ENCODE data around the gene SSTR3. TPM values are rescaled to one million over a fixed set of nuclear protein-coding genes. Genes with fewer than 3 reads are reported as not detected.

The SSTR3 gene
- total and polyA plus RNA-seq, 10 of the 15 experiments (the other 5 are each of a cell fraction or from before 2014, with no cell fraction given): 0.03 to 4.5 (median 2.4) TPM

DNA sequence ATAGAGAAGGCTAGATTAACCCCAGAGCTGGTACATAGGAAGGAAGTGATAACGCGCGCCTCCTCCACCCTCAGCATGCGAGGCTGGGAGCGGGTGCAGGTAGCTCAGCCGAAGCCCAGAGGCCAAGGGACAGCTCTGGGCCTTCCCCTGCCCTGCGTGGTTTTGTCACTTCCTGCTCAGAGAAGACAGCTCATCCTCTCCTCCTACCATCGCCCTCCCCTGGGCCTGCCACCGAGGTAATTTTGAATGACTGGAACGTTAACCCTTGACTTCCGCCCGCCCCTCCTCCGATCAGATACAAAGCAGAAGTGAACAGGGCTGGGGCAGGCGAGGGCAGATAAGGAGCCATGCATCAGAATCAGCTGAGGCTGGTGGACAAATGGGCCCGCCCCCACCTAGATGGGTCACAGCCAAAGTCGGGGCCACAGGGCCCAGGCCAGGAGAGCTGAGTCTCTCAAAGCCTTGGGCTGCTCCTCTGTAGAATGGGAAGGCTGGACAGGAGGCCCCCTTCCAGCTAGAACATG is 30.2 kb upstream of the SSTR3 start (continued):
- TF ChIP-seq, protein P1, sequence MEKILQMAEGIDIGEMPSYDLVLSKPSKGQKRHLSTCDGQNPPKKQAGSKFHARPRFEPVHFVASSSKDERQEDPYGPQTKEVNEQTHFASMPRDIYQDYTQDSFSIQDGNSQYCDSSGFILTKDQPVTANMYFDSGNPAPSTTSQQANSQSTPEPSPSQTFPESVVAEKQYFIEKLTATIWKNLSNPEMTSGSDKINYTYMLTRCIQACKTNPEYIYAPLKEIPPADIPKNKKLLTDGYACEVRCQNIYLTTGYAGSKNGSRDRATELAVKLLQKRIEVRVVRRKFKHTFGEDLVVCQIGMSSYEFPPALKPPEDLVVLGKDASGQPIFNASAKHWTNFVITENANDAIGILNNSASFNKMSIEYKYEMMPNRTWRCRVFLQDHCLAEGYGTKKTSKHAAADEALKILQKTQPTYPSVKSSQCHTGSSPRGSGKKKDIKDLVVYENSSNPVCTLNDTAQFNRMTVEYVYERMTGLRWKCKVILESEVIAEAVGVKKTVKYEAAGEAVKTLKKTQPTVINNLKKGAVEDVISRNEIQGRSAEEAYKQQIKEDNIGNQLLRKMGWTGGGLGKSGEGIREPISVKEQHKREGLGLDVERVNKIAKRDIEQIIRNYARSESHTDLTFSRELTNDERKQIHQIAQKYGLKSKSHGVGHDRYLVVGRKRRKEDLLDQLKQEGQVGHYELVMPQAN (conservative IDR thresholded peaks at IDR 0.05): no peak; the same call in 1 of the 2 replicates
- TF ChIP-seq PML (IDR thresholded peaks at IDR 0.05; ENCODE audit: low read length) (no peak), ZNF622 (IDR thresholded peaks at IDR 0.05) (no peak), EED (IDR thresholded peaks at IDR 0.05; ENCODE audit: low read depth) (no peak), MEF2A (IDR thresholded peaks at IDR 0.05; ENCODE audit: insufficient read depth, low read depth, low read length) (peak; percentile 71; the same call in 1 of the 2 replicates), CEBPB (IDR thresholded peaks at IDR 0.05; ENCODE audit: borderline replicate concordance in 1 of 2, low read depth in 2 of 2, low read length in 2 of 2) (no peak), SRF (IDR thresholded peaks at IDR 0.05; ENCODE audit: low read depth in 2 of 2, low read length in 2 of 2) (0 out of 4 replicates have a peak, but pooled peaks of 1 of the 2 experiments have one; percentile 40), ASH2L (IDR thresholded peaks at IDR 0.05; ENCODE audit: borderline replicate concordance, low read depth) (no peak), MEF2B (IDR thresholded peaks at IDR 0.05; ENCODE audit: partially characterized antibody, poor library complexity, severe bottlenecking) (peak; percentile 44)
- TF ChIP-seq, protein P2, sequence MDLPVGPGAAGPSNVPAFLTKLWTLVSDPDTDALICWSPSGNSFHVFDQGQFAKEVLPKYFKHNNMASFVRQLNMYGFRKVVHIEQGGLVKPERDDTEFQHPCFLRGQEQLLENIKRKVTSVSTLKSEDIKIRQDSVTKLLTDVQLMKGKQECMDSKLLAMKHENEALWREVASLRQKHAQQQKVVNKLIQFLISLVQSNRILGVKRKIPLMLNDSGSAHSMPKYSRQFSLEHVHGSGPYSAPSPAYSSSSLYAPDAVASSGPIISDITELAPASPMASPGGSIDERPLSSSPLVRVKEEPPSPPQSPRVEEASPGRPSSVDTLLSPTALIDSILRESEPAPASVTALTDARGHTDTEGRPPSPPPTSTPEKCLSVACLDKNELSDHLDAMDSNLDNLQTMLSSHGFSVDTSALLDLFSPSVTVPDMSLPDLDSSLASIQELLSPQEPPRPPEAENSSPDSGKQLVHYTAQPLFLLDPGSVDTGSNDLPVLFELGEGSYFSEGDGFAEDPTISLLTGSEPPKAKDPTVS (IDR thresholded peaks at IDR 0.05; ENCODE audit: low read depth, low read length): no peak
- TF ChIP-seq, protein P3, sequence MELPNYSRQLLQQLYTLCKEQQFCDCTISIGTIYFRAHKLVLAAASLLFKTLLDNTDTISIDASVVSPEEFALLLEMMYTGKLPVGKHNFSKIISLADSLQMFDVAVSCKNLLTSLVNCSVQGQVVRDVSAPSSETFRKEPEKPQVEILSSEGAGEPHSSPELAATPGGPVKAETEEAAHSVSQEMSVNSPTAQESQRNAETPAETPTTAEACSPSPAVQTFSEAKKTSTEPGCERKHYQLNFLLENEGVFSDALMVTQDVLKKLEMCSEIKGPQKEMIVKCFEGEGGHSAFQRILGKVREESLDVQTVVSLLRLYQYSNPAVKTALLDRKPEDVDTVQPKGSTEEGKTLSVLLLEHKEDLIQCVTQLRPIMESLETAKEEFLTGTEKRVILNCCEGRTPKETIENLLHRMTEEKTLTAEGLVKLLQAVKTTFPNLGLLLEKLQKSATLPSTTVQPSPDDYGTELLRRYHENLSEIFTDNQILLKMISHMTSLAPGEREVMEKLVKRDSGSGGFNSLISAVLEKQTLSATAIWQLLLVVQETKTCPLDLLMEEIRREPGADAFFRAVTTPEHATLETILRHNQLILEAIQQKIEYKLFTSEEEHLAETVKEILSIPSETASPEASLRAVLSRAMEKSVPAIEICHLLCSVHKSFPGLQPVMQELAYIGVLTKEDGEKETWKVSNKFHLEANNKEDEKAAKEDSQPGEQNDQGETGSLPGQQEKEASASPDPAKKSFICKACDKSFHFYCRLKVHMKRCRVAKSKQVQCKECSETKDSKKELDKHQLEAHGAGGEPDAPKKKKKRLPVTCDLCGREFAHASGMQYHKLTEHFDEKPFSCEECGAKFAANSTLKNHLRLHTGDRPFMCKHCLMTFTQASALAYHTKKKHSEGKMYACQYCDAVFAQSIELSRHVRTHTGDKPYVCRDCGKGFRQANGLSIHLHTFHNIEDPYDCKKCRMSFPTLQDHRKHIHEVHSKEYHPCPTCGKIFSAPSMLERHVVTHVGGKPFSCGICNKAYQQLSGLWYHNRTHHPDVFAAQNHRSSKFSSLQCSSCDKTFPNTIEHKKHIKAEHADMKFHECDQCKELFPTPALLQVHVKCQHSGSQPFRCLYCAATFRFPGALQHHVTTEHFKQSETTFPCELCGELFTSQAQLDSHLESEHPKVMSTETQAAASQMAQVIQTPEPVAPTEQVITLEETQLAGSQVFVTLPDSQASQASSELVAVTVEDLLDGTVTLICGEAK (IDR thresholded peaks at IDR 0.05; ENCODE audit: borderline replicate concordance): peak; percentile 72; the same call in 1 of the 2 replicates
- TF ChIP-seq, protein P4, sequence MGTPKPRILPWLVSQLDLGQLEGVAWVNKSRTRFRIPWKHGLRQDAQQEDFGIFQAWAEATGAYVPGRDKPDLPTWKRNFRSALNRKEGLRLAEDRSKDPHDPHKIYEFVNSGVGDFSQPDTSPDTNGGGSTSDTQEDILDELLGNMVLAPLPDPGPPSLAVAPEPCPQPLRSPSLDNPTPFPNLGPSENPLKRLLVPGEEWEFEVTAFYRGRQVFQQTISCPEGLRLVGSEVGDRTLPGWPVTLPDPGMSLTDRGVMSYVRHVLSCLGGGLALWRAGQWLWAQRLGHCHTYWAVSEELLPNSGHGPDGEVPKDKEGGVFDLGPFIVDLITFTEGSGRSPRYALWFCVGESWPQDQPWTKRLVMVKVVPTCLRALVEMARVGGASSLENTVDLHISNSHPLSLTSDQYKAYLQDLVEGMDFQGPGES (IDR thresholded peaks at IDR 0.05): no peak
- TF ChIP-seq, protein P5, sequence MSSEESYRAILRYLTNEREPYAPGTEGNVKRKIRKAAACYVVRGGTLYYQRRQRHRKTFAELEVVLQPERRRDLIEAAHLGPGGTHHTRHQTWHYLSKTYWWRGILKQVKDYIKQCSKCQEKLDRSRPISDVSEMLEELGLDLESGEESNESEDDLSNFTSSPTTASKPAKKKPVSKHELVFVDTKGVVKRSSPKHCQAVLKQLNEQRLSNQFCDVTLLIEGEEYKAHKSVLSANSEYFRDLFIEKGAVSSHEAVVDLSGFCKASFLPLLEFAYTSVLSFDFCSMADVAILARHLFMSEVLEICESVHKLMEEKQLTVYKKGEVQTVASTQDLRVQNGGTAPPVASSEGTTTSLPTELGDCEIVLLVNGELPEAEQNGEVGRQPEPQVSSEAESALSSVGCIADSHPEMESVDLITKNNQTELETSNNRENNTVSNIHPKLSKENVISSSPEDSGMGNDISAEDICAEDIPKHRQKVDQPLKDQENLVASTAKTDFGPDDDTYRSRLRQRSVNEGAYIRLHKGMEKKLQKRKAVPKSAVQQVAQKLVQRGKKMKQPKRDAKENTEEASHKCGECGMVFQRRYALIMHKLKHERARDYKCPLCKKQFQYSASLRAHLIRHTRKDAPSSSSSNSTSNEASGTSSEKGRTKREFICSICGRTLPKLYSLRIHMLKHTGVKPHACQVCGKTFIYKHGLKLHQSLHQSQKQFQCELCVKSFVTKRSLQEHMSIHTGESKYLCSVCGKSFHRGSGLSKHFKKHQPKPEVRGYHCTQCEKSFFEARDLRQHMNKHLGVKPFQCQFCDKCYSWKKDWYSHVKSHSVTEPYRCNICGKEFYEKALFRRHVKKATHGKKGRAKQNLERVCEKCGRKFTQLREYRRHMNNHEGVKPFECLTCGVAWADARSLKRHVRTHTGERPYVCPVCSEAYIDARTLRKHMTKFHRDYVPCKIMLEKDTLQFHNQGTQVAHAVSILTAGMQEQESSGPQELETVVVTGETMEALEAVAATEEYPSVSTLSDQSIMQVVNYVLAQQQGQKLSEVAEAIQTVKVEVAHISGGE (CRISPR knock-in tag; IDR thresholded peaks at IDR 0.05): no peak

Data from GM12878 (cell line).